Measurements from ENCODE around the gene ERBIN. TPM values are rescaled to one million over a fixed set of nuclear protein-coding genes. Genes with fewer than 3 reads are reported as not detected.

The ERBIN gene
- total RNA-seq, 1 experiment from 2014 or later = 38.9 TPM

DNA sequence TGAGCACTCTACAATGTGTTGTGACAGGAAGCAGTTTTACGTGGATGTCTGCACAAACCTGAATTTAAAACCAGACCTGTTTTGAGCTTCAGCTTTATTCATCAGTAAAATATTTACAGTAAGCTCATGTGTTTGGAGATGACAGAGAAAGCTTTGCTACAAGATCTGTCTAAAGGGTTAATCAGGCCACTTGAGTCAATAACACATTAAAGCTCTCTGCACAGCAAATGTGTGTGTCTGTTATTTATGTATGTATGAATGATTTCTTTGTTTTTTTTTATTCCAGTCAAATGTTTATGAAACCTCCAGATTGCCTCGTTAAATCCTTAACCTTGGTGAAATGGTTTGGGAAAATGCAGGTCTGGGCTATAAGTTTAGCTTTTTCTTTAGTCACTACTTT, 140.5 kb downstream of the ERBIN start:
- no peaks in the 10 kb centered on the region for H3K9me3 ChIP-seq (ENCODE audit: low read length)
- H4K20me1 ChIP-seq (ENCODE audit: low read length) = no peaks in the 10 kb centered on the region
- no peak overlapping the region for H2AFZ ChIP-seq (ENCODE audit: low read length)
- no peaks in the 10 kb centered on the region for H3F3A ChIP-seq (ENCODE audit: low read length, unreplicated experiment)
- intact Hi-C loops (cut with micrococcal nuclease) = no loop called here
- no peaks in the 10 kb centered on the region for H3K9me2 ChIP-seq (replicated peaks; ENCODE audit: low read length)
- DNase-seq (no peak), ATAC-seq (no peak)
- no peak overlapping the region for H3K9ac ChIP-seq (ENCODE audit: low read length)
- no peak for TF ChIP-seq EZH2 (IDR thresholded peaks at IDR 0.05; ENCODE audit: low read length, unreplicated experiment)
- no peaks in the 10 kb centered on the region; the same call in 1 of the 2 replicates for H3K36me3 ChIP-seq (ENCODE audit: low read depth, low read length)
- CTCF ChIA-PET = no interaction called here
- H3K27me3 ChIP-seq (ENCODE audit: low read length) = no peaks in the 10 kb centered on the region
- H3K4me1 ChIP-seq (ENCODE audit: insufficient read depth, low read length) = no peaks in the 10 kb centered on the region
- BruUV-seq (replicated peaks) = no TSS peak
- no peak overlapping the region for H3K4me3 ChIP-seq (ENCODE audit: low read length)
- POLR2A ChIA-PET (ENCODE audit: unreplicated experiment) = no interaction called here
- no peak overlapping the region for H3K27ac ChIP-seq (ENCODE audit: low read length)
- no peak overlapping the region for H3K4me2 ChIP-seq (ENCODE audit: low read length)
- H3K79me2 ChIP-seq (ENCODE audit: low read length) = no peaks in the 10 kb centered on the region

GRCh38 chr5:66072031-66072430, 145.7 kb downstream of the ERBIN start:
- intact Hi-C loops (cut with micrococcal nuclease) = no loop called here
- BruUV-seq (replicated peaks) = no TSS peak
- Histone ChIP-seq H2AFZ (ENCODE audit: low read length) (no peak overlapping the region), H3K79me2 (ENCODE audit: low read length) (no peaks in the 10 kb centered on the region), H3K27ac (ENCODE audit: low read length) (no peak overlapping the region), H3K27me3 (ENCODE audit: low read length) (no peaks in the 10 kb centered on the region), H3K4me2 (ENCODE audit: low read length) (no peak overlapping the region), H3K9me2 (replicated peaks; ENCODE audit: low read length) (no peaks in the 10 kb centered on the region), H4K20me1 (ENCODE audit: low read length) (no peaks in the 10 kb centered on the region), H3K4me3 (ENCODE audit: low read length) (no peak overlapping the region), H3K36me3 (ENCODE audit: low read depth, low read length) (no peaks in the 10 kb centered on the region), H3K9ac (ENCODE audit: low read length) (no peak overlapping the region), H3K4me1 (ENCODE audit: insufficient read depth, low read length) (no peaks in the 10 kb centered on the region), H3K9me3 (ENCODE audit: low read length) (no peaks in the 10 kb centered on the region), H3F3A (ENCODE audit: low read length, unreplicated experiment) (no peaks in the 10 kb centered on the region)
- CTCF ChIA-PET = no interaction called here
- DNase-seq (no peak), ATAC-seq (no peak)
- POLR2A ChIA-PET (ENCODE audit: unreplicated experiment) = no interaction called here
- TF ChIP-seq EZH2phosphoT487 (IDR thresholded peaks at IDR 0.05; ENCODE audit: borderline replicate concordance, low read length) = no peak
- TF ChIP-seq, protein P1, sequence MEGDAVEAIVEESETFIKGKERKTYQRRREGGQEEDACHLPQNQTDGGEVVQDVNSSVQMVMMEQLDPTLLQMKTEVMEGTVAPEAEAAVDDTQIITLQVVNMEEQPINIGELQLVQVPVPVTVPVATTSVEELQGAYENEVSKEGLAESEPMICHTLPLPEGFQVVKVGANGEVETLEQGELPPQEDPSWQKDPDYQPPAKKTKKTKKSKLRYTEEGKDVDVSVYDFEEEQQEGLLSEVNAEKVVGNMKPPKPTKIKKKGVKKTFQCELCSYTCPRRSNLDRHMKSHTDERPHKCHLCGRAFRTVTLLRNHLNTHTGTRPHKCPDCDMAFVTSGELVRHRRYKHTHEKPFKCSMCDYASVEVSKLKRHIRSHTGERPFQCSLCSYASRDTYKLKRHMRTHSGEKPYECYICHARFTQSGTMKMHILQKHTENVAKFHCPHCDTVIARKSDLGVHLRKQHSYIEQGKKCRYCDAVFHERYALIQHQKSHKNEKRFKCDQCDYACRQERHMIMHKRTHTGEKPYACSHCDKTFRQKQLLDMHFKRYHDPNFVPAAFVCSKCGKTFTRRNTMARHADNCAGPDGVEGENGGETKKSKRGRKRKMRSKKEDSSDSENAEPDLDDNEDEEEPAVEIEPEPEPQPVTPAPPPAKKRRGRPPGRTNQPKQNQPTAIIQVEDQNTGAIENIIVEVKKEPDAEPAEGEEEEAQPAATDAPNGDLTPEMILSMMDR (conservative IDR thresholded peaks at IDR 0.05; ENCODE audit: low read depth, low read length) = no peak
- no peak for TF ChIP-seq EZH2 (IDR thresholded peaks at IDR 0.05; ENCODE audit: low read length, unreplicated experiment)

DNA sequence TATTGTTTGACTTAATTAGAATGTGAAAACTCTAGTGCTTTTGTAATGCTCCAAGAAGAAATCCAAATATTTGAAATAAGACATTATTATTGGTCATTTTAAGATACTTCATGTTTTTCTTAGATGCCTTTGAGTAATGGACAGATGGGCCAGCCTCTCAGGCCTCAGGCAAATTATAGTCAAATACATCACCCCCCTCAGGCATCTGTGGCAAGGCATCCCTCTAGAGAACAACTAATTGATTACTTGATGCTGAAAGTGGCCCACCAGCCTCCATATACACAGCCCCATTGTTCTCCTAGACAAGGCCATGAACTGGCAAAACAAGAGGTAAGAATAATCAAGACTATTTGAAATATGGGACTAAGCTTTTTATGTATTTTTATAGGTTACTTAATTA, 148.5 kb downstream of the ERBIN start:
- no peaks in the 10 kb centered on the region for H3K79me2 ChIP-seq (ENCODE audit: low read length)
- no peaks in the 10 kb centered on the region for H3F3A ChIP-seq (ENCODE audit: low read length, unreplicated experiment)
- H3K4me3 ChIP-seq (ENCODE audit: low read length) = no peak overlapping the region
- ATAC-seq (no peak), DNase-seq (no peak)
- POLR2A ChIA-PET (ENCODE audit: unreplicated experiment) = no interaction called here
- no peaks in the 10 kb centered on the region for H3K36me3 ChIP-seq (ENCODE audit: low read depth, low read length)
- no peaks in the 10 kb centered on the region for H3K9me2 ChIP-seq (replicated peaks; ENCODE audit: low read length)
- H2AFZ ChIP-seq (ENCODE audit: low read length) = no peak overlapping the region
- no peak overlapping the region for H3K27ac ChIP-seq (ENCODE audit: low read length)
- TF ChIP-seq, protein P1 (conservative IDR thresholded peaks at IDR 0.05; ENCODE audit: low read depth, low read length) = no peak
- TF ChIP-seq EZH2 (IDR thresholded peaks at IDR 0.05; ENCODE audit: low read length, unreplicated experiment) (no peak), EZH2phosphoT487 (IDR thresholded peaks at IDR 0.05; ENCODE audit: borderline replicate concordance, low read length) (no peak)
- no peaks in the 10 kb centered on the region for H3K27me3 ChIP-seq (ENCODE audit: low read length)
- no peaks in the 10 kb centered on the region for H4K20me1 ChIP-seq (ENCODE audit: low read length)
- CTCF ChIA-PET = no interaction called here
- H3K9me3 ChIP-seq (ENCODE audit: low read length) = no peaks in the 10 kb centered on the region
- intact Hi-C loops (cut with micrococcal nuclease) = no loop called here
- no peak overlapping the region for H3K9ac ChIP-seq (ENCODE audit: low read length)
- BruUV-seq (replicated peaks) = no TSS peak
- no peak overlapping the region for H3K4me2 ChIP-seq (ENCODE audit: low read length)
- H3K4me1 ChIP-seq (ENCODE audit: insufficient read depth, low read length) = no peaks in the 10 kb centered on the region

Data from PC-3 (cell line).